Stimulated activated CD8-positive, alpha-beta memory T cell treated with anti-CD3 and anti-CD28 coated beads, Interleukin-7, amount 100 ng/mL, for 4 hours (primary cell): ENCODE results near the gene NEXMIF.
A peak's percentile ranks its signal among the peaks of the same experiment; 100 is the strongest.
"Not testable (repeated sequence)": the region's sequence is repeated elsewhere in the genome, so short reads cannot be mapped to it uniquely, and the experiment has no call there.

ENCODE experiments used
- DNase-seq, 2 donors: peaks; one replicate each; pipeline ENCODE4 v3.0.0-alpha.2; 2020; ENCODE audit warnings: low read depth in 2 of 2

The NEXMIF gene

GRCh38 chrX:74925225-74926088 is at the start of gene NEXMIF:
Gene NEXMIF (minus strand): TSS chrX:74925452.
- no peak for DNase-seq

GRCh38 chrX:74961962-74962361 is 36.7 kb upstream of the NEXMIF start:
- not testable (repeated sequence) for DNase-seq

GRCh38 chrX:74949717-74950116 is 24.5 kb upstream of the NEXMIF start:
- no peak for DNase-seq

DNA sequence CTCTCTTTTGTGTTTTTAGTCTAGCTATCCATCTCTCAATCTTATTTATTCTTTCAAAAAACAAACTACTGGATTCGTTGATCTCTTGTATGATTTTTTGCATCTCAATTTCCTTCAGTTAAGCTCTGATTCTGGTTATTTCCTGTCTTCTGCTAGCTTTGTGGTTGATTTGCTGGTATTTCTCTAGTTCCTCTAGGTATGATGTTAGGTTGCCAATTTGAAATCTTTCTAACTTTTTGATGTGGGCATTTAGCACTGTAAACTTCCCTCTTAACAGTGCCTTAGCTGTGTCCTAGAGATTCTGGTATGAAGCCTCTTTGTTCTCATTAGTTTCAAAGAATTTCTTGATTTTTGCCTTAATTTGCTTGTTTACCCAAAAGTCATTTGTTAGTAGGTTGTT is 15.2 kb upstream of the NEXMIF start:
- no peak for DNase-seq

DNA sequence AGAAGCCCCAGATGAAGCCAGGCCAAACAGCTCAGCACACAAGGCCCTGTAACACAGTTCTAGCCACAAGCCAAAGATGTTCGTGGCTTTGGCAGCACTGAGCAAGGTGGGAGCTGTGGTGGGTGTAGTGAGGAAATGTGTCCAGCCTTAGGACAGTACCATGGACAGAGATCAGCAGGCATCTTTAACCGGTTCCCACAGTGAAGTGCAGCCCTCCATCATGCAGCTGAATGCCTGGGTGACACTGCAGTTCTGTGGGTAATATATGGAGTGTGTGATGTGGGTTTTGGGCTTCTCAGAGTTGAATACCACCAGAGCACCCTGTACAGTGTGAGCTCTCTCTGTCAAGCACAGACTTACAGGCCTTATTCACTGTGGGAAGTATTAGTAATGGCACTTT is 6.0 kb upstream of the NEXMIF start:
- no peak for DNase-seq

DNA sequence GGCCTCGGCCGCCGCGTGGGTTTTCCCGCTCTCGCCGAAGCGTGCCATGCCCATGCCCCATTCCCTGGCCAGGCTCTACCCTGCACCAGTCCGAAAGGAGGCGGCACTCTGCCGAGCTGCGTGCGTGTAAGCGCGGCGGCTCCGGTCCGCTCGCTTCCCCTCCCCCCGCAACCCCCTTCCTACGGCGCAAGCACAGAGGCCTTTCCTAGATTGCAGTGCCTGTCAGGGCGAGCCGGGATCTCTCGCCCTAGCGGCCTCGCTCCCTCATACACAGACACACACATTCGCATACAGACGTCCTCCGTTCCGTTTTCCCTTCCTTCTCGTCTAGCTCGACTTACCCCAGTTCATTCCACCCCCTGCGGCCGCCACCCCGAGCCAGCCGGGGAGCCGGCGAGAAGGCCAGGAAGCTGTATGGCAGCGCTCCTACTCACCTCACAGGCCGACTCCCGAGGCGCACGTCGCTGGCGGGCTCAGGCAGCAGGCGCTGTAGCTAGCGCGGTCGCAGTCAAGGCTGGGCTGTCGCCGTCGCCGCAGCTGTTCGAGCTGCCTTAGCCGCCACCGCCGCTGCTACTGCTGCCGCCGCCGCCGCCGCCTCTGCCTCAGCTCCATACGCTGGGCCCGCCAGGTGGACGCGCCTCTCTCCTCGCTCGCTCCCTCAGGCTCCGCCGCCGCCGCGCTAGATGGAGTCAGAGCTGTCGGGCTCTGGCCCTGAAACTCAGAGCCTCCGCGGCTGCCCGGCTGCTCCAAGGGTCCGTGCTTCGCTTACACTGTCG is 615 bp downstream of the NEXMIF start:
- DNase-seq = peak in 1 of 2 donors; percentile 15

- DNase-seq = no peak
Observed at GRCh38 chrX:74923942-74924448, 1.3 kb downstream of the NEXMIF start.

GRCh38 chrX:74922922-74923543 is 2.2 kb downstream of the NEXMIF start:
- no peak for DNase-seq

GRCh38 chrX:74911494-74911893 is 13.8 kb downstream of the NEXMIF start:
- DNase-seq = no peak

- DNase-seq = no peak
Observed at GRCh38 chrX:74906417-74906816, 18.8 kb downstream of the NEXMIF start.

DNA sequence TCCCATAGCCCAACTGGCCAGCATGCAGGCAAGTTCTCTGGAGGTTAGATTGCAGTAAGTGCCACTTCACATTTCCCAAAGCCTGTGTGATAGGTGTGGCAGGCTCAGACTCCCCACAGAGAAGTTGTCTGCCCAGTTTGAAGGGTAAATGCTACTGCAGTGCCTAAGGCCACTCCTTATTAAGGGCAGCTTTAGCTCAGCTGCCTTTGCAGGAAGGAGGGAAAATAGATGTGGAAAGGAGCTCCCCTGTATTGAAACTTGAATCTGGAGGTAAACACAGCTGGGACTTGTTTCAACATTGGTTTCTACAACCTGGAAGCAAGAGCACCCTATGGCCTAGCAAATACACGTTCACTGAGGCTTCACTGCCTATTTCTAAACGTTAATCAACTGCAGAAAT is 22.4 kb downstream of the NEXMIF start:
- no peak for DNase-seq

GRCh38 chrX:74892561-74892960 is 32.7 kb downstream of the NEXMIF start:
- no peak for DNase-seq

DNA sequence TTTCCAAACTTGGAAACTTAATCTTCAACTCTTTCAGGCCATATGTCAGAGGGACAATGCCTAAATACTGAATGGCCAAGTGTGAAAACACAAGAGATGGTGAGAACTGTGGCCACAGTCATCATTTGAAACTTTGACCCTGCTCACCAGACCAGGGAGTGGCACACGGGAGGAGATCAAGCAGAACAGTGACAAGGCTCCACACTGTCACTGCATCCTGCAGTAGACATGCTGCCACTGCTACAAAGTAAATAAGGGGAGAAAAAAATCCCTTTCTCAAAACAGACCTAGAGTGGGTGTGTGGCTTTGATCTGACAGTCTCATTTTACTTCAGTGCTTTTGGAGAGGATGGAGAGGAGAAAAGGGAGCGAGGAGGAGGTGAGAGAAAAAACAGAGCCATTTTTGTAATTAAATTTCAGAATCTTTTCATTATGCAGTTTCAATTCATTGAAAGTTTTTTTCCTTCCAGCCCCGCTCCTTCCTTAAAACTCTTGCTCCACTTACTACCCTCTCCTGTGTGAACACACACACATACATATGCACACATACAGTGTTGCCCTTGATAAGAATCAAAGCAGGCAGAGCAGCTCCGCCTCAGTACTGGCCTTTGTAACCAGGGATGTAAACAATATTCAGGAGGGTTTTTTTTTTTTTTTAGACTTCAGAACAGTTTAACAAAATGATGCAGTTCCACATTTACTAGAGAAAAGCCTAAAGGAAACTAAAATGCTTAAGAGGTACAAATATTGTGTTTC is 34.4 kb downstream of the NEXMIF start:
- DNase-seq = no peak

- not testable (repeated sequence) for DNase-seq
Observed at GRCh38 chrX:74882383-74882782, 42.9 kb downstream of the NEXMIF start.

- DNase-seq = no peak
Observed at GRCh38 chrX:74865725-74866124, 59.5 kb downstream of the NEXMIF start.

DNA sequence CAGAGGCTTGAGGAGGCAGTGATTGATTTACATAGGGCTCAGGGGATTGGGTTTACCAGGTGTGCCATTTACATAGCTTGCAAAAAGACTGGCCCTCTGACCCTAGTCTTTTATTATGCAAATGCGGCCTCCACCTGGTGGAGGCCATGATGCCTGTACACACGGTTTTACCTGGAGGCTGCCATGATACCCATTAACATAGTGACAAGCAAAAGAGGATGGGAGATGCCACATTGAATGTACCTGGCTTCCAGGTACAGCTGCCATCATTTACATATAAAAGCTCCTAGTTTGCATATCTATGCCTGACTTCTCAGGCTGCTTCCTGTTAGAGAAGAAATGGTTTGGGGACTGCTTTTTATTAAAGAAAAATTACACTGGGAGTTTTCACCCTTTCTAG is 72.0 kb downstream of the NEXMIF start:
- DNase-seq = no peak

DNA sequence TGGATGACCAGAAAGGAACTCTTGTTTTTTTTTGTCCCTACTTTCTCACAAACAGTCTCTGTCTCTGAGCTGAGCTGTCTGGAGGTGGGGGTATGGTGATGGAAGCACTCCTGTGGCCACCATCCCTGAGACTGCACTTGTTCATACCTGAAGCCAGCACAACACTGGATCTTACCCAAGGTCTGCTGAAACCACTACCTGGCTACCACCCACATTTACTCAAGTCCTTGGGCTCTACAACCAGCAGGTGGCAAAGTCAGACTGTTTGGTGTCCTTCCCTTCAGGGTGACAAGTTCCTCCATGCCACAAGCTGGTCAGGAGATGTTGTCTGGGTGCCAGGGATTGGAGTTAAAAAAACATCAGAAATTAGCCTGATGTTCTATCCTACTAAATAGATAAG is 89.7 kb downstream of the NEXMIF start:
- DNase-seq = no peak

DNA sequence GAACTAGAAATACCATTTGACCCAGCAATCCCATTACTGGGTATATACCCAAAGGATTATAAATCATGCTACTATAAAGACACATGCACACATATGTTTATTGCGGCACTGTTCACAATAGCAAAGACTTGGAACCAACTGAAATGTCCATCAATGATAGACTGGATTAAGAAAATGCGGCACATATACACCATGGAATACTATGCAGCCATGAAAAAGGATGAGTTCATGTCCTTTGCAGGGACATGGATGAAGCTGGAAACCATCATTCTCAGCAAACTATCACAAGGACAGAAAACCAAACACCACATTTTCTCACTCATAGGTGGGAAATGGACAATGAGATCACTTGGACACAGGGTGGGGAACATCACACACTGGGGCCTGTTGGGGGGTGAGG is 105.5 kb downstream of the NEXMIF start:
- DNase-seq = not testable (repeated sequence)

DNA sequence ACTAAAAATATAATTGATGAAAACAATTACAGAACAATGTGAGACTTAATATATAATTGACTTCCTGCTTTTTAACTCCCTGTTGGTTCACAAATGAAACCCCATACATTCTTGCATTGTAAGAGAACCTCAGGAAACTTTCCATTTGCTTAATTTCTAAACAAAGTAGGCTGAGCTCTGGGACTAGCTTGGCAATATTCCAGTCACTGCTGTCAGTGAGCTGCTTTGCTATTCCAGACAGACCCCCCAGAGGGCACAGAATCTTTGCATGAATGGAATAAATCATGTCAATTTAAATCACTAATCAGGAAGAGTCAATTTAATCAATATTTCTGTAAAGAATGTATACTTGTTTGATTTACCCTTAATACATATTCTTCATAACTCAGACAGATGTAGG is 110.6 kb downstream of the NEXMIF start:
- no peak for DNase-seq

DNA sequence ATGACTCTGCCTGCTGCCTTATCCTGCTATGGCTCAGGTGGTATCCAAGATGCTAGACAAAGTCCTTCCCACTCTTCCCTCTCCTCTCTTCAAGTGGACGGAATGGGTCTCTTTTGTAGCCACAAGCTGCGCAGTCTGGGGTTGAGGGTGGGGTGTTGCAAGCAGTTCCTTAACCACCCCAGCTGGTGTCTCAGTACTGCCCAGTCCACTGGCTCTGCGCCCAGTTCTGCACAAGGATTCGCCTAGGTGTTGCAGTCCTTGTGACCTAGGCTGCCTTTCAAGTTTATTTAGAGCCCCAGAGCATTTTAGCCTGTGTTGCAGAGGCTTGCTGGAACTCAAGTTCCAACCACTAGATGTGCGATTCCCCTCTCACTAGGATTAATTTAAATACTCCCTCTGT is 120.7 kb downstream of the NEXMIF start:
- DNase-seq = no peak

GRCh38 chrX:74800062-74800461 is 125.2 kb downstream of the NEXMIF start:
- no peak for DNase-seq
